Measurements from ENCODE around the gene ELF5. TPM values are rescaled to one million over a fixed set of nuclear protein-coding genes. Genes with fewer than 3 reads are reported as not detected.

Gene ELF5
- total RNA-seq, 5 donors from 2014 or later (not counting 1 experiment from before 2014, with no cell fraction given), result not detected

GRCh38 chr11:34549271-34549670 lies 35.7 kb upstream of the ELF5 start:
- H3K4me3 ChIP-seq (ENCODE audit: control insufficient read depth in 1 of 2, extremely low read depth in 1 of 2, low read length in 1 of 2), result no peak overlapping the region
- ChIA-PET CTCF (no interaction called here), POLR2A (no interaction called here)
- WGBS (ENCODE audit: insufficient coverage), result no CpG with 5 or more reads among the region's 5 CpGs
- H3K9me3 ChIP-seq, result no peaks in the 10 kb centered on the region
- ATAC-seq (replicated peaks in 1 of 4) (no peak), DNase-seq (no peak)
- Mint-ChIP-seq H3K36me3 (no peaks in the 10 kb centered on the region), H3K27me3 (peaks cover 9 to 16% of the 10 kb centered on the region in 2 donors), H3K4me3 (no peak overlapping the region), H3K4me1 (no peaks in the 10 kb centered on the region), H3K27ac (no peak overlapping the region), H3K9me3 (no peaks in the 10 kb centered on the region)
- no peaks in the 10 kb centered on the region for H3K36me3 ChIP-seq (ENCODE audit: control insufficient read depth in 2 of 2, extremely low read depth in 1 of 2, insufficient read depth in 1 of 2, low read length in 1 of 2)
- H3K27me3 ChIP-seq (replicated peaks in 1 of 2; ENCODE audit: control insufficient read depth in 2 of 2, extremely low read depth in 1 of 2, insufficient read depth in 2 of 2, low read length in 1 of 2), result peaks cover 0 to 19% of the 10 kb centered on the region in 2 experiments
- no peak overlapping the region for H3K27ac ChIP-seq (ENCODE audit: low read length)
- no peaks in the 10 kb centered on the region for H3K4me1 ChIP-seq (ENCODE audit: control insufficient read depth in 1 of 2, extremely low read depth in 1 of 2, insufficient read depth in 2 of 2, low read length in 2 of 2)

GRCh38 chr11:34548278-34548677 lies 34.7 kb upstream of the ELF5 start:
- no peaks in the 10 kb centered on the region for H3K36me3 ChIP-seq (ENCODE audit: control insufficient read depth in 2 of 2, extremely low read depth in 1 of 2, insufficient read depth in 1 of 2, low read length in 1 of 2)
- H3K27ac Mint-ChIP-seq, result no peak overlapping the region
- peaks cover 13 to 20% of the 10 kb centered on the region in 2 donors for H3K27me3 Mint-ChIP-seq
- POLR2A ChIA-PET, result no interaction called here
- DNase-seq (no peak), ATAC-seq (replicated peaks in 1 of 4) (no peak)
- no peaks in the 10 kb centered on the region for H3K36me3 Mint-ChIP-seq
- no peaks in the 10 kb centered on the region for H3K4me1 Mint-ChIP-seq
- WGBS (ENCODE audit: insufficient coverage), result 100% methylated on average over 2 of the region's 4 CpGs
- no peak overlapping the region for H3K4me3 ChIP-seq (ENCODE audit: control insufficient read depth in 1 of 2, extremely low read depth in 1 of 2, low read length in 1 of 2)
- no peak overlapping the region for H3K4me3 Mint-ChIP-seq
- H3K27ac ChIP-seq (ENCODE audit: low read length), result no peak overlapping the region
- peaks cover 0 to 19% of the 10 kb centered on the region in 2 experiments for H3K27me3 ChIP-seq (replicated peaks in 1 of 2; ENCODE audit: control insufficient read depth in 2 of 2, extremely low read depth in 1 of 2, insufficient read depth in 2 of 2, low read length in 1 of 2)
- H3K4me1 ChIP-seq (ENCODE audit: control insufficient read depth in 1 of 2, extremely low read depth in 1 of 2, insufficient read depth in 2 of 2, low read length in 2 of 2), result no peaks in the 10 kb centered on the region
- no peaks in the 10 kb centered on the region for H3K9me3 ChIP-seq
- CTCF ChIA-PET, result no interaction called here
- no peaks in the 10 kb centered on the region for H3K9me3 Mint-ChIP-seq

GRCh38 chr11:34546511-34547209 lies 33.1 kb upstream of the ELF5 start:
- H3K27ac Mint-ChIP-seq, result no peak overlapping the region
- no peaks in the 10 kb centered on the region for H3K36me3 ChIP-seq (ENCODE audit: control insufficient read depth in 2 of 2, extremely low read depth in 1 of 2, insufficient read depth in 1 of 2, low read length in 1 of 2)
- H3K27me3 ChIP-seq (replicated peaks in 1 of 2; ENCODE audit: control insufficient read depth in 2 of 2, extremely low read depth in 1 of 2, insufficient read depth in 2 of 2, low read length in 1 of 2), result peaks cover 0 to 18% of the 10 kb centered on the region in 2 experiments
- ChIA-PET POLR2A (no interaction called here), CTCF (no interaction called here)
- no peak for ATAC-seq (replicated peaks in 1 of 4)
- no peaks in the 10 kb centered on the region for H3K36me3 Mint-ChIP-seq
- H3K4me3 Mint-ChIP-seq, result no peak overlapping the region
- H3K4me1 ChIP-seq (ENCODE audit: control insufficient read depth in 1 of 2, extremely low read depth in 1 of 2, insufficient read depth in 2 of 2, low read length in 2 of 2), result no peaks in the 10 kb centered on the region
- H3K27ac ChIP-seq (ENCODE audit: low read length), result no peak overlapping the region
- no peak overlapping the region for H3K4me3 ChIP-seq (ENCODE audit: control insufficient read depth in 1 of 2, extremely low read depth in 1 of 2, low read length in 1 of 2)
- no peaks in the 10 kb centered on the region for H3K9me3 ChIP-seq
- DNase-seq, result no peak
- 75% methylated on average over 3 of the region's 6 CpGs for WGBS (ENCODE audit: insufficient coverage)
- no peaks in the 10 kb centered on the region for H3K9me3 Mint-ChIP-seq
- peaks cover 27 to 34% of the 10 kb centered on the region in 2 donors for H3K27me3 Mint-ChIP-seq
- no peaks in the 10 kb centered on the region for H3K4me1 Mint-ChIP-seq

- Histone ChIP-seq H3K27me3 (replicated peaks in 1 of 2; ENCODE audit: control insufficient read depth in 2 of 2, extremely low read depth in 1 of 2, insufficient read depth in 2 of 2, low read length in 1 of 2) (peaks cover 0 to 13% of the 10 kb centered on the region in 2 experiments), H3K4me3 (ENCODE audit: control insufficient read depth in 1 of 2, extremely low read depth in 1 of 2, low read length in 1 of 2) (no peak overlapping the region), H3K36me3 (ENCODE audit: control insufficient read depth in 2 of 2, extremely low read depth in 1 of 2, insufficient read depth in 1 of 2, low read length in 1 of 2) (no peaks in the 10 kb centered on the region), H3K27ac (ENCODE audit: low read length) (no peak overlapping the region), H3K9me3 (no peaks in the 10 kb centered on the region), H3K4me1 (ENCODE audit: control insufficient read depth in 1 of 2, extremely low read depth in 1 of 2, insufficient read depth in 2 of 2, low read length in 2 of 2) (no peaks in the 10 kb centered on the region)
- no peaks in the 10 kb centered on the region for H3K4me1 Mint-ChIP-seq
- ChIA-PET CTCF (interaction anchor here in 1 of 2 donors (0.6 kb wide), 1 partner anchor 54 kb away, joined by 3 read pairs; no protein-coding TSS in a partner anchor), POLR2A (no interaction called here)
- H3K9me3 Mint-ChIP-seq, result no peaks in the 10 kb centered on the region
- DNase-seq (no peak), ATAC-seq (replicated peaks in 1 of 4) (no peak)
- H3K27me3 Mint-ChIP-seq, result peaks cover 52 to 57% of the 10 kb centered on the region in 2 donors
- no peaks in the 10 kb centered on the region for H3K36me3 Mint-ChIP-seq
- no peak overlapping the region for H3K4me3 Mint-ChIP-seq
- no peak overlapping the region for H3K27ac Mint-ChIP-seq
Observed at GRCh38 chr11:34542089-34542488, 28.5 kb upstream of the ELF5 start.

GRCh38 chr11:34540870-34541269 lies 27.3 kb upstream of the ELF5 start:
- Mint-ChIP-seq H3K9me3 (no peaks in the 10 kb centered on the region), H3K4me3 (no peak overlapping the region), H3K27me3 (peaks cover 53 to 63% of the 10 kb centered on the region in 2 donors), H3K27ac (no peak overlapping the region), H3K36me3 (no peaks in the 10 kb centered on the region), H3K4me1 (no peaks in the 10 kb centered on the region)
- POLR2A ChIA-PET, result no interaction called here
- Histone ChIP-seq H3K4me3 (ENCODE audit: control insufficient read depth in 1 of 2, extremely low read depth in 1 of 2, low read length in 1 of 2) (no peak overlapping the region), H3K27me3 (replicated peaks in 1 of 2; ENCODE audit: control insufficient read depth in 2 of 2, extremely low read depth in 1 of 2, insufficient read depth in 2 of 2, low read length in 1 of 2) (peaks cover 0 to 10% of the 10 kb centered on the region in 2 experiments), H3K27ac (ENCODE audit: low read length) (no peak overlapping the region), H3K36me3 (ENCODE audit: control insufficient read depth in 2 of 2, extremely low read depth in 1 of 2, insufficient read depth in 1 of 2, low read length in 1 of 2) (no peaks in the 10 kb centered on the region), H3K9me3 (no peaks in the 10 kb centered on the region), H3K4me1 (ENCODE audit: control insufficient read depth in 1 of 2, extremely low read depth in 1 of 2, insufficient read depth in 2 of 2, low read length in 2 of 2) (no peaks in the 10 kb centered on the region)
- no peak for DNase-seq
- 81% methylated on average over 3 of the region's 6 CpGs for WGBS (ENCODE audit: insufficient coverage)
- no peak for ATAC-seq (replicated peaks in 1 of 4)
- CTCF ChIA-PET, result no interaction called here

- Mint-ChIP-seq H3K4me3 (no peak overlapping the region), H3K4me1 (no peaks in the 10 kb centered on the region), H3K36me3 (no peaks in the 10 kb centered on the region), H3K27ac (no peak overlapping the region), H3K27me3 (peaks cover 44 to 63% of the 10 kb centered on the region in 2 donors), H3K9me3 (peaks cover 8 to 11% (median 9%) of the 10 kb centered on the region in 3 donors)
- H3K27me3 ChIP-seq (replicated peaks in 1 of 2; ENCODE audit: control insufficient read depth in 2 of 2, extremely low read depth in 1 of 2, insufficient read depth in 2 of 2, low read length in 1 of 2), result peaks cover 0 to 2% of the 10 kb centered on the region in 2 experiments
- POLR2A ChIA-PET, result interaction anchor here in 1 of 2 donors (0.6 kb wide), 1 partner anchor 112 kb away, joined by 3 read pairs; no protein-coding TSS in a partner anchor
- no peaks in the 10 kb centered on the region for H3K9me3 ChIP-seq
- CTCF ChIA-PET, result no interaction called here
- H3K36me3 ChIP-seq (ENCODE audit: control insufficient read depth in 2 of 2, extremely low read depth in 1 of 2, insufficient read depth in 1 of 2, low read length in 1 of 2), result no peaks in the 10 kb centered on the region
- H3K27ac ChIP-seq (ENCODE audit: low read length), result no peak overlapping the region
- DNase-seq (no peak), ATAC-seq (replicated peaks in 1 of 4) (no peak)
- no CpG with 5 or more reads among the region's 1 CpG for WGBS (ENCODE audit: insufficient coverage)
- H3K4me3 ChIP-seq (ENCODE audit: control insufficient read depth in 1 of 2, extremely low read depth in 1 of 2, low read length in 1 of 2), result no peak overlapping the region
- no peaks in the 10 kb centered on the region for H3K4me1 ChIP-seq (ENCODE audit: control insufficient read depth in 1 of 2, extremely low read depth in 1 of 2, insufficient read depth in 2 of 2, low read length in 2 of 2)
Observed at GRCh38 chr11:34537636-34538035, 24.0 kb upstream of the ELF5 start.
